Astrocyte of the spinal cord (primary cell): ENCODE results near the gene UBB.
A peak's percentile ranks its signal among the peaks of the same experiment; 100 is the strongest.

Experiments used
- DNase-seq: peaks from one replicate; pipeline ENCODE4 v3.0.0; 2011; ENCODE audit warnings: low read depth, low spot score
- H3K4me3 ChIP-seq: 2 replicates; pipeline ENCODE4 v1.5.1; 2011; ENCODE audit warnings: low read depth, mild to moderate bottlenecking, low read length, moderate library complexity
- CTCF ChIP-seq: IDR thresholded peaks from 2 replicates; pipeline ENCODE4 v1.5.1; 2012; ENCODE audit warnings: low read depth, mild to moderate bottlenecking, low read length, inconsistent platforms
- in situ Hi-C: cut with HindIII; loops from 2 replicates; pipeline ENCODE4 v1.10.0; 2017; ENCODE audit warnings: low sequenced_read_pairs

UBB gene

GRCh38 chr17:16417896-16418684, 37.2 kb downstream of the UBB start:
- no peak for DNase-seq
- no peak for TF ChIP-seq CTCF
- in situ Hi-C loops = no loop called here
- H3K4me3 ChIP-seq = no peak overlapping the region

GRCh38 chr17:16418685-16419068, 37.8 kb downstream of the UBB start:
- TF ChIP-seq CTCF = no peak
- no peak for DNase-seq
- in situ Hi-C loops = no loop called here
- H3K4me3 ChIP-seq = no peak overlapping the region

- no peak for TF ChIP-seq CTCF
- in situ Hi-C loops = no loop called here
- no peak overlapping the region for H3K4me3 ChIP-seq
- DNase-seq = peak; percentile 92
Observed at GRCh38 chr17:16419074-16419928, 38.4 kb downstream of the UBB start.

GRCh38 chr17:16419929-16420271, 39.0 kb downstream of the UBB start:
- no peak overlapping the region for H3K4me3 ChIP-seq
- no peak for TF ChIP-seq CTCF
- in situ Hi-C loops = no loop called here
- peak; percentile 90 for DNase-seq

GRCh38 chr17:16422416-16422815, 41.5 kb downstream of the UBB start:
- TF ChIP-seq CTCF = no peak
- DNase-seq = no peak
- no peak overlapping the region for H3K4me3 ChIP-seq
- in situ Hi-C loops = no loop called here

GRCh38 chr17:16423226-16423872, 42.5 kb downstream of the UBB start:
- DNase-seq = no peak
- no peak overlapping the region for H3K4me3 ChIP-seq
- TF ChIP-seq CTCF = no peak
- in situ Hi-C loops = no loop called here
